HepG2 (cell line): Measurements from ENCODE around the gene LYSMD2. TPM values are rescaled to one million over a fixed set of nuclear protein-coding genes. Genes with fewer than 3 reads are reported as not detected.

Source experiments
- ATAC-seq: fragments of 200-7000 bp; cut with Tn5 transposase; 3 replicates; pipeline ENCODE4 v1.9.1; 2020; ENCODE audit warnings: mild to moderate bottlenecking, moderate library complexity
- BruUV-seq: library from RNA; stranded (reverse); fragments of 400-500 nt; replicated peaks from 2 replicates; lab custom pipeline; 2021; lab: Mats Ljungman, UMichigan
- CTCF ChIA-PET: fragments of 300-600 bp; formaldehyde crosslinking; extraction: SDS; loops from one replicate; lab custom pipeline; 2021; ENCODE audit warnings: low total read pairs, inconsistent platforms, low intra/inter-chr PET ratio; lab: Yijun Ruan, JAX
- POLR2A ChIA-PET: fragments of 350-600 bp; sonication (Branson Sonifier 250); formaldehyde crosslinking; loops from one replicate; lab custom pipeline; 2020; ENCODE audit warnings: antibody characterized with exemption, inconsistent platforms; lab: Yijun Ruan, JAX
- DNase-seq: peaks from one replicate; pipeline ENCODE4 v3.0.0-alpha.2; 2015; ENCODE audit warnings: low spot score
- FAIRE-seq: peaks from 3 replicates; lab custom pipeline; 2011; peaks lifted over from hg19 to GRCh38; lab: Jason Lieb, UNC
- H2AFZ ChIP-seq: one replicate; pipeline ENCODE4 v1.6.1; 2011; ENCODE audit warnings: low read length, inconsistent platforms
- H3K27ac ChIP-seq: fragments of 300-600 bp; 3 replicates; pipeline ENCODE4 v1.8.0; 2011; ENCODE audit warnings: mixed run types, mild to moderate bottlenecking, mixed read lengths, low read length, inconsistent platforms; ENCODE audit not compliant: insufficient read depth; ENCODE audit errors: extremely low read length
- H3K27me3 ChIP-seq, 2 experiments: fragments of 200-600 bp in 1 of 2; 2 replicates in 1 of 2; 3 replicates in 1 of 2; pipeline versions ENCODE4 v1.6.0 to v1.8.0; 2011; ENCODE audit warnings: low read length in 2 of 2, mild to moderate bottlenecking in 2 of 2, moderate library complexity in 2 of 2, inconsistent platforms in 1 of 2; ENCODE audit not compliant: insufficient read depth in 2 of 2, control insufficient read depth in 1 of 2
- H3K36me3 ChIP-seq, 2 experiments: fragments of 200-600 bp in 1 of 2; replicated peaks in 1 of 2; 2 replicates in 1 of 2; 3 replicates in 1 of 2; pipeline versions ENCODE4 v1.5.1 to v1.8.0; 2011; ENCODE audit warnings: low read length in 2 of 2, inconsistent platforms in 1 of 2; ENCODE audit not compliant: insufficient read depth in 2 of 2, control insufficient read depth in 1 of 2
- H3K4me1 ChIP-seq: 2 replicates; pipeline ENCODE4 v1.5.1; 2012; ENCODE audit warnings: low read length, inconsistent platforms; ENCODE audit not compliant: insufficient read depth
- H3K4me2 ChIP-seq: 2 replicates; pipeline ENCODE4 v1.6.0; 2011; ENCODE audit warnings: low read depth, low read length, inconsistent platforms
- H3K4me3 ChIP-seq, 3 experiments: fragments of 200-600 bp in 1 of 3; sonication (generic), shearing (Covaris generic) in 1 of 3; replicated peaks in 1 of 3; 2 replicates each; pipeline ENCODE4 v1.5.1; 2011 to 2016; ENCODE audit warnings: low read length in 3 of 3, inconsistent platforms in 2 of 3, low read depth in 2 of 3, mild to moderate bottlenecking in 2 of 3, control low read depth in 1 of 3, mixed read lengths in 1 of 3; ENCODE audit not compliant: insufficient read depth in 1 of 3
- H3K79me2 ChIP-seq: one replicate; pipeline ENCODE4 v1.6.1; 2011; ENCODE audit warnings: low read length, inconsistent platforms; ENCODE audit not compliant: insufficient read depth
- H3K9ac ChIP-seq: 2 replicates; pipeline ENCODE4 v1.6.0; 2011; ENCODE audit warnings: mild to moderate bottlenecking, low read depth, low read length, inconsistent platforms; ENCODE audit not compliant: insufficient read depth
- H3K9me3 ChIP-seq: 2 replicates; pipeline ENCODE4 v1.5.1; 2012; ENCODE audit warnings: mild to moderate bottlenecking, low read length
- H4K20me1 ChIP-seq: 2 replicates; pipeline ENCODE4 v1.6.0; 2011; ENCODE audit warnings: inconsistent platforms, mild to moderate bottlenecking, low read length, moderate library complexity; ENCODE audit not compliant: insufficient read depth
- GLI4 ChIP-seq: sonication (generic); formaldehyde crosslinking; IDR thresholded peaks from 2 replicates; pipeline ENCODE4 v1.5.1; 2020; ENCODE audit warnings: missing genetic modification reagents, mild to moderate bottlenecking, moderate library complexity, borderline replicate concordance
- REL ChIP-seq: sonication (generic); formaldehyde crosslinking; conservative IDR thresholded peaks from 2 replicates; pipeline ENCODE4 v1.8.0; 2022; ENCODE audit warnings: mild to moderate bottlenecking, missing genetic modification reagents, moderate library complexity
- WGBS: methylation state at CpG from one replicate; pipeline ENCODE4 v1.1.6; 2017; ENCODE audit warnings: low lambda C conversion rate; 5-methylcytosine and 5-hydroxymethylcytosine counted together
- in situ Hi-C: cut with HindIII; loops from 2 replicates; pipeline ENCODE4 v1.10.0; 2017; ENCODE audit warnings: low pct_unique_long_range_greater_than_20kb; ENCODE audit not compliant: extremely low pct_ligation_motif_present
- intact Hi-C: fragments of 100-400 bp; cut with micrococcal nuclease; formaldehyde crosslinking; loops from one replicate; pipeline ENCODE4 v1.10.0; 2022; ENCODE audit not compliant: unreplicated experiment
- polyA plus RNA-seq, 8 experiments: library from polyadenylated mRNA; depleted of rRNA in 3 of 8; stranded (reverse) in 7 of 8; unstranded in 1 of 8; fragments of >200 nt; fragmentation: Illumina TruSeq in 4 of 8; extraction: Trizol in 4 of 8; gene quantifications; 2 replicates each; pipeline versions ENCODE4 v1.2.1 to v1.2.3, GENCODE V29; 2011 to 2016; ENCODE audit warnings: low read depth in 4 of 8, missing spikeins in 1 of 8, mixed read lengths in 1 of 8; ENCODE audit not compliant: insufficient read depth in 1 of 8
- total RNA-seq, 5 experiments: library from RNA; depleted of rRNA; stranded (reverse); fragments of >200 nt; fragmentation: Illumina TruSeq; extraction: Trizol; gene quantifications; 2 replicates each; pipeline ENCODE4 v1.2.3, GENCODE V29; 2016; ENCODE audit warnings: low read depth in 1 of 5
- TF ChIP-seq, protein P1 (sequence below), 2 experiments: IDR thresholded peaks; 2 replicates each; pipeline ENCODE4 v1.6.1; 2011 to 2012; ENCODE audit warnings: low read length in 2 of 2, borderline replicate concordance in 1 of 2, low read depth in 1 of 2, mild to moderate bottlenecking in 1 of 2, moderate library complexity in 1 of 2

The LYSMD2 gene
- total and polyA plus RNA-seq, 2 of the 13 experiments (the other 11 are each of a cell fraction or from before 2014, with no cell fraction given): 0.05 to 0.27 TPM

DNA sequence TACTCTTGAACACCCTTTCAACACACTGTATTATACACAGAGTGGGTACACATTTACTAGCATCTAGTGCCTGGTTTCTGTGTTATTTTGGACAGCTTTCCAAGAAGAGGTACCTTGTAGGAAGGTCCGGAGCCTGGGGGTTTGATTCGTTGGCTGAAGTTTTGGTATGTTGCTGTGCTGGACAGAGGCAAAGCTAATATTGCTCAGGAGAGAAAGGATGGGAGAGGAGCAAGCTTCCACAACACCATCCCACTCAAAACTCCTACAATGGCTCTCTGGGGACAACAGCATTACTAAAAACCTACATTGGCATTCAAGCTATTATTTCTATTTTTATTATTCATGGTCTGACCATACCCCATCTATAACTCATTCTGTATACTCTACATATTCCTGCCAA is 1.1 kb upstream of the LYSMD2 start:
- in situ Hi-C loops (no loop called here), intact Hi-C loops (no loop called here)
- ChIA-PET CTCF (no interaction called here), POLR2A (no interaction called here)
- no peak for FAIRE-seq
- WGBS: 60% methylated on average over 2 of the region's 2 CpGs
- H3K4me1 ChIP-seq: no peaks in the 10 kb centered on the region
- no peak for ATAC-seq
- no peak for DNase-seq
- no peaks in the 10 kb centered on the region for H3K9me3 ChIP-seq
- H2AFZ ChIP-seq: no peak overlapping the region
- BruUV-seq: no TSS peak
- no peak overlapping the region for H3K4me2 ChIP-seq
- no peak overlapping the region for H3K27ac ChIP-seq
- H3K36me3 ChIP-seq: no peaks in the 10 kb centered on the region
- no peaks in the 10 kb centered on the region for H3K79me2 ChIP-seq
- TF ChIP-seq, protein P1, sequence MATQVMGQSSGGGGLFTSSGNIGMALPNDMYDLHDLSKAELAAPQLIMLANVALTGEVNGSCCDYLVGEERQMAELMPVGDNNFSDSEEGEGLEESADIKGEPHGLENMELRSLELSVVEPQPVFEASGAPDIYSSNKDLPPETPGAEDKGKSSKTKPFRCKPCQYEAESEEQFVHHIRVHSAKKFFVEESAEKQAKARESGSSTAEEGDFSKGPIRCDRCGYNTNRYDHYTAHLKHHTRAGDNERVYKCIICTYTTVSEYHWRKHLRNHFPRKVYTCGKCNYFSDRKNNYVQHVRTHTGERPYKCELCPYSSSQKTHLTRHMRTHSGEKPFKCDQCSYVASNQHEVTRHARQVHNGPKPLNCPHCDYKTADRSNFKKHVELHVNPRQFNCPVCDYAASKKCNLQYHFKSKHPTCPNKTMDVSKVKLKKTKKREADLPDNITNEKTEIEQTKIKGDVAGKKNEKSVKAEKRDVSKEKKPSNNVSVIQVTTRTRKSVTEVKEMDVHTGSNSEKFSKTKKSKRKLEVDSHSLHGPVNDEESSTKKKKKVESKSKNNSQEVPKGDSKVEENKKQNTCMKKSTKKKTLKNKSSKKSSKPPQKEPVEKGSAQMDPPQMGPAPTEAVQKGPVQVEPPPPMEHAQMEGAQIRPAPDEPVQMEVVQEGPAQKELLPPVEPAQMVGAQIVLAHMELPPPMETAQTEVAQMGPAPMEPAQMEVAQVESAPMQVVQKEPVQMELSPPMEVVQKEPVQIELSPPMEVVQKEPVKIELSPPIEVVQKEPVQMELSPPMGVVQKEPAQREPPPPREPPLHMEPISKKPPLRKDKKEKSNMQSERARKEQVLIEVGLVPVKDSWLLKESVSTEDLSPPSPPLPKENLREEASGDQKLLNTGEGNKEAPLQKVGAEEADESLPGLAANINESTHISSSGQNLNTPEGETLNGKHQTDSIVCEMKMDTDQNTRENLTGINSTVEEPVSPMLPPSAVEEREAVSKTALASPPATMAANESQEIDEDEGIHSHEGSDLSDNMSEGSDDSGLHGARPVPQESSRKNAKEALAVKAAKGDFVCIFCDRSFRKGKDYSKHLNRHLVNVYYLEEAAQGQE (IDR thresholded peaks at IDR 0.05; ENCODE audit: borderline replicate concordance in 1 of 2, low read depth in 1 of 2, low read length in 2 of 2): peak; percentile 3 to 81; a peak in 3 of 4 replicates
- no peak for TF ChIP-seq REL
- no peak for TF ChIP-seq GLI4 (CRISPR knock-in tag)
- no peaks in the 10 kb centered on the region for H4K20me1 ChIP-seq
- H3K27me3 ChIP-seq: peaks cover 0 to 39% of the 10 kb centered on the region in 2 experiments; a peak in 3 of 5 replicates
- H3K9ac ChIP-seq: no peak overlapping the region
- no peak overlapping the region for H3K4me3 ChIP-seq
